ENCODE measurements around the gene PTPRG.

DNA sequence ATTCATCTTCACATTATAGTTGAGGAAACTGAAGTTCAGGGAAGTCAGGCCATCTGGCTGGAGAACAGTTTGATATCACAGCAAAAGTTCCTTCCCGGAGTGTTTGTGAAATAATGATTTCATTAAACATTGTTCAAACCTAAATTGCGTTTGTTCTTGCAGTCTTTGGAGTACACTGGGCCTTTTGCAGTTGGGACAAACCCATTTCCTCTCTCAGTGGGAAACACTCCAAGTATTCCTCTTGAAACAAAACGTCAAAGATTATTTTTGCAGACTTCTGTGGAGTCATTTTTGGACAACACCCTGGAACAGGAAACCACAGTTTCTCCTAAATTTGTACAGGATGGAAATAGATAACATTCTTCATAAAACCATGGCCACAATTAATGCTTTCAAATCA is 287.5 kb downstream of the PTPRG start:
- TF ChIP-seq RAD21 (IDR thresholded peaks at IDR 0.05; ENCODE audit: low read depth), result no peak
- no peak for TF ChIP-seq CTCF (IDR thresholded peaks at IDR 0.05 in 2 of 3, conservative IDR thresholded peaks at IDR 0.05 in 1 of 3; ENCODE audit: borderline replicate concordance in 1 of 3, insufficient read depth in 1 of 3, low read depth in 2 of 3, low read length in 2 of 3)
- TF ChIP-seq POLR2A (IDR thresholded peaks at IDR 0.05; ENCODE audit: borderline replicate concordance, extremely low read depth, insufficient read depth, insufficient read length), result no peak
- TF ChIP-seq, protein P1, sequence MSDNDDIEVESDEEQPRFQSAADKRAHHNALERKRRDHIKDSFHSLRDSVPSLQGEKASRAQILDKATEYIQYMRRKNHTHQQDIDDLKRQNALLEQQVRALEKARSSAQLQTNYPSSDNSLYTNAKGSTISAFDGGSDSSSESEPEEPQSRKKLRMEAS (IDR thresholded peaks at IDR 0.05), result no peak
- no peak for TF ChIP-seq EZH2 (IDR thresholded peaks at IDR 0.05)
- no peak for TF ChIP-seq FOSL1 (IDR thresholded peaks at IDR 0.05; ENCODE audit: low read depth)
- TF ChIP-seq EZH2phosphoT487 (IDR thresholded peaks at IDR 0.05; ENCODE audit: borderline replicate concordance), result no peak
